ENCODE results near the gene IVNS1ABP. TPM values are rescaled to one million over a fixed set of nuclear protein-coding genes. Genes with fewer than 3 reads are reported as not detected.

IVNS1ABP gene
- total RNA-seq, 1 donor from 2014 or later = 123 TPM

GRCh38 chr1:185265314-185265713 lies 51.7 kb downstream of the IVNS1ABP start:
- Mint-ChIP-seq H3K27me3 (ENCODE audit: low read depth) (no peaks in the 10 kb centered on the region), H3K4me1 (ENCODE audit: low read depth) (peaks cover 14% of the 10 kb centered on the region), H3K27ac (ENCODE audit: unreplicated experiment) (no peak overlapping the region), H3K9me3 (ENCODE audit: low read depth) (no peaks in the 10 kb centered on the region), H3K4me3 (ENCODE audit: unreplicated experiment) (no peak overlapping the region), H3K36me3 (ENCODE audit: low read depth) (no peaks in the 10 kb centered on the region)
- DNase-seq (ENCODE audit: low spot score) = no peak
- no peak for TF ChIP-seq CTCF (IDR thresholded peaks at IDR 0.05)

GRCh38 chr1:185263780-185264179 lies 53.3 kb downstream of the IVNS1ABP start:
- Mint-ChIP-seq H3K9me3 (ENCODE audit: low read depth) (no peaks in the 10 kb centered on the region), H3K4me3 (ENCODE audit: unreplicated experiment) (no peak overlapping the region), H3K27ac (ENCODE audit: unreplicated experiment) (no peak overlapping the region), H3K27me3 (ENCODE audit: low read depth) (no peaks in the 10 kb centered on the region), H3K36me3 (ENCODE audit: low read depth) (no peaks in the 10 kb centered on the region), H3K4me1 (ENCODE audit: low read depth) (peaks cover 23% of the 10 kb centered on the region)
- no peak for DNase-seq (ENCODE audit: low spot score)
- TF ChIP-seq CTCF (IDR thresholded peaks at IDR 0.05) = no peak

GRCh38 chr1:185263292-185263691 lies 53.8 kb downstream of the IVNS1ABP start:
- Mint-ChIP-seq H3K4me3 (ENCODE audit: unreplicated experiment) (no peak overlapping the region), H3K4me1 (ENCODE audit: low read depth) (peaks cover 20% of the 10 kb centered on the region), H3K36me3 (ENCODE audit: low read depth) (no peaks in the 10 kb centered on the region), H3K9me3 (ENCODE audit: low read depth) (no peaks in the 10 kb centered on the region), H3K27ac (ENCODE audit: unreplicated experiment) (no peak overlapping the region), H3K27me3 (ENCODE audit: low read depth) (no peaks in the 10 kb centered on the region)
- TF ChIP-seq CTCF (IDR thresholded peaks at IDR 0.05) = no peak
- no peak for DNase-seq (ENCODE audit: low spot score)

GRCh38 chr1:185262151-185262550 lies 54.9 kb downstream of the IVNS1ABP start:
- Mint-ChIP-seq H3K9me3 (ENCODE audit: low read depth) (no peaks in the 10 kb centered on the region), H3K4me1 (ENCODE audit: low read depth) (peaks cover 16% of the 10 kb centered on the region), H3K4me3 (ENCODE audit: unreplicated experiment) (no peak overlapping the region), H3K36me3 (ENCODE audit: low read depth) (no peaks in the 10 kb centered on the region), H3K27me3 (ENCODE audit: low read depth) (no peaks in the 10 kb centered on the region), H3K27ac (ENCODE audit: unreplicated experiment) (no peak overlapping the region)
- no peak for DNase-seq (ENCODE audit: low spot score)
- no peak for TF ChIP-seq CTCF (IDR thresholded peaks at IDR 0.05)

GRCh38 chr1:185260611-185261010 lies 56.4 kb downstream of the IVNS1ABP start:
- Mint-ChIP-seq H3K9me3 (ENCODE audit: low read depth) (no peaks in the 10 kb centered on the region), H3K4me1 (ENCODE audit: low read depth) (peaks cover 16% of the 10 kb centered on the region), H3K4me3 (ENCODE audit: unreplicated experiment) (no peak overlapping the region), H3K36me3 (ENCODE audit: low read depth) (no peaks in the 10 kb centered on the region), H3K27me3 (ENCODE audit: low read depth) (no peaks in the 10 kb centered on the region), H3K27ac (ENCODE audit: unreplicated experiment) (peak overlapping the region; percentile 19)
- no peak for DNase-seq (ENCODE audit: low spot score)
- TF ChIP-seq CTCF (IDR thresholded peaks at IDR 0.05) = no peak

Measured in chondrocyte (in vitro differentiated cells).